ENCODE measurements around the gene C11orf86.

C11orf86 gene

GRCh38 chr11:67025750-67026149 is 50.6 kb downstream of the C11orf86 start:
- DNase-seq (ENCODE audit: low read depth), result no peak
